Prostate gland (tissue), 2 donors: Measurements from ENCODE around the gene STX1B. TPM values are rescaled to one million over a fixed set of nuclear protein-coding genes. Genes with fewer than 3 reads are reported as not detected.

Experiments
- DNase-seq: peaks from one replicate; pipeline ENCODE4 v3.0.0-alpha.2; 2019; ENCODE audit warnings: low spot score
- H3K27ac ChIP-seq, 2 donors: fragments of 200-600 bp; sonication (generic); 2 replicates each; pipeline ENCODE4 v1.5.1; 2017 to 2019
- H3K27me3 ChIP-seq: fragments of 200-600 bp; sonication (generic); replicated peaks from 2 replicates; pipeline ENCODE4 v1.5.1; 2019; ENCODE audit not compliant: insufficient read depth
- H3K36me3 ChIP-seq, 2 donors: fragments of 200-600 bp; sonication (generic); 1 replicate in 1 of 2; 2 replicates in 1 of 2; pipeline versions ENCODE4 v1.5.1 to v1.8.1; 2017 to 2019
- H3K4me1 ChIP-seq: fragments of 200-600 bp; sonication (generic); replicated peaks from 2 replicates; pipeline ENCODE4 v1.5.1; 2019
- H3K4me3 ChIP-seq, 2 donors: fragments of 200-600 bp; sonication (generic); 2 replicates each; pipeline ENCODE4 v1.5.1; 2017 to 2019
- H3K9me3 ChIP-seq: fragments of 200-600 bp; sonication (generic); 2 replicates; pipeline ENCODE4 v1.5.1; 2017
- POLR2A ChIP-seq: fragments of 450-650 bp; IDR thresholded peaks from one replicate; pipeline ENCODE4 v1.6.1; 2016; ENCODE audit warnings: antibody characterized with exemption, mild to moderate bottlenecking
- POLR2AphosphoS5 ChIP-seq: sonication (generic); formaldehyde crosslinking; IDR thresholded peaks from one replicate; pipeline ENCODE4 v1.6.1; 2017; ENCODE audit warnings: antibody characterized with exemption
- WGBS: methylation state at CpG from one replicate; pipeline ENCODE4 v1.1.5; 2018; 5-methylcytosine and 5-hydroxymethylcytosine counted together
- intact Hi-C: fragments of 100-400 bp; cut with DNase I; formaldehyde crosslinking; loops from one replicate; pipeline ENCODE4 v1.14.2; 2022
- total RNA-seq, 2 donors: library from RNA; depleted of rRNA; stranded (reverse); fragments of >200 nt; gene quantifications; one replicate each; pipeline ENCODE4 v1.1.0, GENCODE V29; 2016
- TF ChIP-seq, protein P1 (sequence below), 4 experiments: fragments of 200-600 bp in 2 of 4; fragments of 450-650 bp in 2 of 4; sonication (generic) in 2 of 4; IDR thresholded peaks; 1 replicate in 3 of 4; 2 replicates in 1 of 4; pipeline ENCODE4 v1.5.1; 2016 to 2019; ENCODE audit warnings: antibody characterized with exemption in 4 of 4, mild to moderate bottlenecking in 2 of 4, moderate library complexity in 2 of 4

STX1B gene
- total RNA-seq, 2 donors from 2014 or later = 0.36 to 0.91 TPM

DNA sequence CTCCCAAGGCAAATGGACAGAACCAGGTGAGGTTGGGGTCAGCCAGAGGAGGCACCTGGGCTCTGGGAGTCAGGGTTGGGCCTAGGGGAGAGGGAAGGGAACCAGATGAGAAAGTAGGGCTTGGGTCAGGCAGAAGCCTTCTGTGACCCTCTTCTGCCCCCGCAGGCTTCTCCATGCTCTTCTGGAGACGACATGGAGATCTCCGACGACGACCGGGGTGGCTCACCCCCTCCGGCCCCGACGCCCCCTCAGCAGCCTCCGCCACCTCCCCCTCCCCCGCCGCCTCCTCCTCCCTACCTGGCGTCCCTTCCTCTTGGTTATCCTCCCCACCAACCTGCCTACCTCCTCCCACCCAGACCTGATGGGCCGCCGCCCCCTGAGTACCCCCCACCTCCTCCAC, 45.0 kb downstream of the STX1B start:
- H3K4me3 ChIP-seq = no peak overlapping the region
- H3K27ac ChIP-seq = no peak overlapping the region
- TF ChIP-seq POLR2AphosphoS5 = no peak
- TF ChIP-seq POLR2A = no peak
- TF ChIP-seq, protein P1, sequence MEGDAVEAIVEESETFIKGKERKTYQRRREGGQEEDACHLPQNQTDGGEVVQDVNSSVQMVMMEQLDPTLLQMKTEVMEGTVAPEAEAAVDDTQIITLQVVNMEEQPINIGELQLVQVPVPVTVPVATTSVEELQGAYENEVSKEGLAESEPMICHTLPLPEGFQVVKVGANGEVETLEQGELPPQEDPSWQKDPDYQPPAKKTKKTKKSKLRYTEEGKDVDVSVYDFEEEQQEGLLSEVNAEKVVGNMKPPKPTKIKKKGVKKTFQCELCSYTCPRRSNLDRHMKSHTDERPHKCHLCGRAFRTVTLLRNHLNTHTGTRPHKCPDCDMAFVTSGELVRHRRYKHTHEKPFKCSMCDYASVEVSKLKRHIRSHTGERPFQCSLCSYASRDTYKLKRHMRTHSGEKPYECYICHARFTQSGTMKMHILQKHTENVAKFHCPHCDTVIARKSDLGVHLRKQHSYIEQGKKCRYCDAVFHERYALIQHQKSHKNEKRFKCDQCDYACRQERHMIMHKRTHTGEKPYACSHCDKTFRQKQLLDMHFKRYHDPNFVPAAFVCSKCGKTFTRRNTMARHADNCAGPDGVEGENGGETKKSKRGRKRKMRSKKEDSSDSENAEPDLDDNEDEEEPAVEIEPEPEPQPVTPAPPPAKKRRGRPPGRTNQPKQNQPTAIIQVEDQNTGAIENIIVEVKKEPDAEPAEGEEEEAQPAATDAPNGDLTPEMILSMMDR (IDR thresholded peaks at IDR 0.05) = no peak
- 80% methylated on average over 15 of the region's 15 CpGs for WGBS
- H3K4me1 ChIP-seq = no peaks in the 10 kb centered on the region
- intact Hi-C loops = no loop called here
- H3K9me3 ChIP-seq = no peaks in the 10 kb centered on the region
- peaks cover 23 to 46% of the 10 kb centered on the region in 2 donors for H3K36me3 ChIP-seq
- no peak for DNase-seq
- H3K27me3 ChIP-seq = no peaks in the 10 kb centered on the region

DNA sequence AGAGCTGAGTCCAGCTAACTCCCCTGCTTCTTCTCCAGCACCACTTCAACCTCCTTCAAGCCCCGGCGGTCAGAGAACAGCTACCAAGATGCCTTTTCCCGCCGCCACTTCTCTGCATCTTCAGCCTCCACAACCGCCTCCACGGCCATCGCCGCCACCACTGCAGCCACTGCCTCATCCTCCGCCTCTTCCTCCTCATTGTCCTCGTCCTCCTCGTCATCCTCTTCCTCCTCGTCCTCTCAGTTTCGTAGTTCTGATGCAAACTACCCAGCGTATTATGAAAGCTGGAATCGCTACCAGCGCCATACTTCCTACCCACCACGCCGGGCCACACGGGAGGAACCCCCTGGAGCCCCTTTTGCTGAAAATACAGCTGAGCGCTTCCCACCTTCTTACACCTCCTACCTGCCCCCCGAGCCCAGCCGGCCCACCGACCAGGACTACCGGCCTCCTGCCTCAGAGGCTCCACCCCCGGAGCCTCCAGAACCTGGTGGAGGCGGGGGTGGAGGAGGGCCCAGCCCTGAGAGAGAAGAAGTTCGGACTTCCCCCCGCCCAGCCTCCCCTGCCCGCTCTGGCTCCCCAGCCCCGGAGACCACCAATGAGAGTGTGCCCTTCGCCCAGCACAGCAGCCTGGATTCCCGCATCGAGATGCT, 45.7 kb downstream of the STX1B start:
- H3K36me3 ChIP-seq = peaks cover 23 to 51% of the 10 kb centered on the region in 2 donors

DNA sequence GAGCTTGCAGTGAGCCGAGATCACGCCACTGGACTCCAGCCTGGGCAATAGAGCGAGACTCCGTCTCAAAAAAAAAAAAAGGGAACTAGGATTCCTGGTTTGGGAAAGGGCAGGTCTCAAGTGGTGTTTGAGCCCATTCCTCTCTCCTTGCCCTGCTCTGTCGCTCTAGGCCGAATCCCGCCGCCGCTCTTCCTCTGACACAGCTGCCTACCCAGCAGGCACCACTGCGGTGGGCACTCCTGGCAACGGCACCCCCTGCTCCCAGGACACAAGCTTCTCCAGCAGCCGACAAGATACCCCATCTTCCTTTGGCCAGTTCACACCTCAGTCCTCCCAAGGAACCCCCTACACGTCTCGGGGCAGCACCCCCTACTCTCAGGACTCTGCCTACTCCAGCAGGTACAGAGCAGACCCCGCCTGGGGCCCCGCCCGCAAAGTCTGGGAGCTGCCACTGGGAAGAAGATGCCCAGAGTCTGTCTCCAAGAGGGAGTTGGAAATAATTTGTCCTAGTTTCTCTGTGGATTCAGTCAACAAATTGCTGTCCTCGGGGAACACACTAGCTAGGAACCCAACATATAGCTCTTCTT, 46.4 kb downstream of the STX1B start:
- Histone ChIP-seq H3K36me3 (peaks cover 23 to 51% of the 10 kb centered on the region in 2 donors), H3K4me1 (peaks cover 5% of the 10 kb centered on the region), H3K9me3 (no peaks in the 10 kb centered on the region), H3K27ac (no peak overlapping the region), H3K27me3 (no peaks in the 10 kb centered on the region), H3K4me3 (no peak overlapping the region)
- intact Hi-C loops = no loop called here
- 92% methylated on average over 18 of the region's 18 CpGs for WGBS
- DNase-seq = no peak
- TF ChIP-seq, protein P1 (IDR thresholded peaks at IDR 0.05) = no peak
- TF ChIP-seq POLR2A (no peak), POLR2AphosphoS5 (no peak)

More for the DNA sequence above, 45.7 kb downstream of the STX1B start:
- Histone ChIP-seq H3K4me3 (no peak overlapping the region), H3K27ac (no peak overlapping the region), H3K4me1 (no peaks in the 10 kb centered on the region), H3K27me3 (no peaks in the 10 kb centered on the region), H3K9me3 (no peaks in the 10 kb centered on the region)
- no peak for DNase-seq
- WGBS = 91% methylated on average over 33 of the region's 33 CpGs
- TF ChIP-seq POLR2A (no peak), POLR2AphosphoS5 (no peak)
- TF ChIP-seq, protein P1 (IDR thresholded peaks at IDR 0.05) = no peak
- intact Hi-C loops = no loop called here

- Histone ChIP-seq H3K4me1 (peaks cover 11% of the 10 kb centered on the region), H3K4me3 (no peak overlapping the region), H3K9me3 (no peaks in the 10 kb centered on the region), H3K27me3 (no peaks in the 10 kb centered on the region), H3K36me3 (peaks cover 23 to 40% of the 10 kb centered on the region in 2 donors), H3K27ac (no peak overlapping the region)
- WGBS = 93% methylated on average over 11 of the region's 11 CpGs
- intact Hi-C loops = no loop called here
- TF ChIP-seq, protein P1 (IDR thresholded peaks at IDR 0.05) = no peak
- TF ChIP-seq POLR2A (no peak), POLR2AphosphoS5 (no peak)
- no peak for DNase-seq
Observed at GRCh38 chr16:30961384-30961783, 49.1 kb downstream of the STX1B start.
